Peyer's patch (tissue), 4 donors: ENCODE results near the gene GLUD2. TPM values are rescaled to one million over a fixed set of nuclear protein-coding genes. Genes with fewer than 3 reads are reported as not detected.
"Not testable (repeated sequence)": the region's sequence is repeated elsewhere in the genome, so short reads cannot be mapped to it uniquely, and the experiment has no call there.

Experiments used
- DNase-seq, 3 donors: peaks; one replicate each; pipeline ENCODE4 v3.0.0-alpha.2; 2017 to 2019
- H3K27ac ChIP-seq, 4 donors: fragments of 200-600 bp; sonication (generic); one replicate each; pipeline ENCODE4 v1.5.1; 2016 to 2019
- H3K27me3 ChIP-seq, 2 donors: fragments of 200-600 bp; sonication (generic); one replicate each; pipeline ENCODE4 v1.5.1; 2019
- H3K36me3 ChIP-seq, 3 donors: fragments of 200-600 bp; sonication (generic); one replicate each; pipeline ENCODE4 v1.5.1; 2016 to 2019
- H3K4me1 ChIP-seq, 4 donors: fragments of 200-600 bp; sonication (generic); one replicate each; pipeline ENCODE4 v1.5.1; 2016 to 2019
- H3K4me3 ChIP-seq, 4 donors: fragments of 200-600 bp; sonication (generic); 1 replicate in 3 of 4; 2 replicates in 1 of 4; pipeline ENCODE4 v1.5.1; 2016 to 2019; ENCODE audit warnings: mild to moderate bottlenecking in 1 of 4
- H3K9me3 ChIP-seq, 4 donors: fragments of 200-600 bp; sonication (generic); one replicate each; pipeline ENCODE4 v1.5.1; 2016 to 2019; ENCODE audit warnings: mild to moderate bottlenecking in 1 of 4
- CTCF ChIP-seq, 6 experiments: fragments of 450-650 bp in 4 of 6; fragments of 200-600 bp in 2 of 6; sonication (generic) in 1 of 6; IDR thresholded peaks; one replicate each; pipeline ENCODE4 v1.5.1; 2017 to 2019; ENCODE audit warnings: antibody characterized with exemption in 6 of 6, mild to moderate bottlenecking in 3 of 6, moderate library complexity in 1 of 6
- POLR2A ChIP-seq, 2 donors: fragments of 450-650 bp; IDR thresholded peaks; one replicate each; pipeline ENCODE4 v1.5.1; 2017; ENCODE audit warnings: antibody characterized with exemption in 2 of 2, mild to moderate bottlenecking in 2 of 2, moderate library complexity in 2 of 2
- total RNA-seq, 4 donors: library from RNA; depleted of rRNA; stranded (reverse); fragments of >200 nt; gene quantifications; one replicate each; pipeline ENCODE4 v1.1.0, GENCODE V29; 2016

The GLUD2 gene
- total RNA-seq, result 1 to 10 TPM in 3 of 4 donors, not detected in 1; 1.9 to 4.0 (median 2.9) TPM

DNA sequence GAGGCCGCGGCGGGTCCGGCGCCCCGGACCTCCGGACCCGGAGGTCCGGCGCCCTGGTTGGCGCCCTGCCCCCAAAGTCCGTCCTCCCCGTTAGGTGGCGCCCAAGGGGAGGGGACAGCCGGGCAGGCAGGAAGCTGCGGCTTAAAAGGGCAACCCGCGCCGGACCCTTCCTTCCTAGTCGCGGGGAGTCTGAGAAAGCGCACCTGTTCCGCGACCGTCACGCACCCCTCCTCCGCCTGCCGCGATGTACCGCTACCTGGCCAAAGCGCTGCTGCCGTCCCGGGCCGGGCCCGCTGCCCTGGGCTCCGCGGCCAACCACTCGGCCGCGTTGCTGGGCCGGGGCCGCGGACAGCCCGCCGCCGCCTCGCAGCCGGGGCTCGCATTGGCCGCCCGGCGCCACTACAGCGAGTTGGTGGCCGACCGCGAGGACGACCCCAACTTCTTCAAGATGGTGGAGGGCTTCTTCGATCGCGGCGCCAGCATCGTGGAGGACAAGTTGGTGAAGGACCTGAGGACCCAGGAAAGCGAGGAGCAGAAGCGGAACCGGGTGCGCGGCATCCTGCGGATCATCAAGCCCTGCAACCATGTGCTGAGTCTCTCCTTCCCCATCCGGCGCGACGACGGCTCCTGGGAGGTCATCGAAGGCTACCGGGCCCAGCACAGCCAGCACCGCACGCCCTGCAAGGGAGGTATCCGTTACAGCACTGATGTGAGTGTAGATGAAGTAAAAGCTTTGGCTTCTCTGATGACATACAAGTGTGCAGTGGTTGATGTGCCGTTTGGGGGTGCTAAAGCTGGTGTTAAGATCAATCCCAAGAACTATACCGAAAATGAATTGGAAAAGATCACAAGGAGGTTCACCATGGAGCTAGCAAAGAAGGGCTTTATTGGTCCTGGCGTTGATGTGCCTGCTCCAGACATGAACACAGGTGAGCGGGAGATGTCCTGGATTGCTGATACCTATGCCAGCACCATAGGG, at the start of gene GLUD2:
Gene GLUD2 (plus strand): TSS at position 170 of the 979 bp plus-strand sequence. CDS start 75 bp downstream, at position 245.
- not testable (repeated sequence) for H3K27ac ChIP-seq, H3K27me3 ChIP-seq, H3K4me1 ChIP-seq, H3K9me3 ChIP-seq, DNase-seq, H3K36me3 ChIP-seq
- H3K4me3 ChIP-seq, result peak within 1 kb of the TSS in 2 of 4 donors; percentile 22 to 38

- Histone ChIP-seq H3K36me3 (no peaks in the 10 kb centered on the region), H3K27ac (no peak overlapping the region), H3K27me3 (no peaks in the 10 kb centered on the region), H3K9me3 (no peaks in the 10 kb centered on the region), H3K4me3 (no peak overlapping the region), H3K4me1 (no peaks in the 10 kb centered on the region)
- no peak for DNase-seq
- TF ChIP-seq CTCF (IDR thresholded peaks at IDR 0.05) (no peak), POLR2A (IDR thresholded peaks at IDR 0.05) (no peak)
These were observed 48.0 kb upstream of the GLUD2 start for GRCh38 chrX:120999413-120999812.

GRCh38 chrX:121000589-121000988, 46.8 kb upstream of the GLUD2 start:
- H3K4me3 ChIP-seq, result no peak overlapping the region
- no peak overlapping the region for H3K27ac ChIP-seq
- no peaks in the 10 kb centered on the region for H3K27me3 ChIP-seq
- no peak for DNase-seq
- no peaks in the 10 kb centered on the region for H3K36me3 ChIP-seq
- no peak for TF ChIP-seq POLR2A (IDR thresholded peaks at IDR 0.05)
- TF ChIP-seq CTCF (IDR thresholded peaks at IDR 0.05), result no peak
- H3K4me1 ChIP-seq, result no peaks in the 10 kb centered on the region
- H3K9me3 ChIP-seq, result no peaks in the 10 kb centered on the region

DNA sequence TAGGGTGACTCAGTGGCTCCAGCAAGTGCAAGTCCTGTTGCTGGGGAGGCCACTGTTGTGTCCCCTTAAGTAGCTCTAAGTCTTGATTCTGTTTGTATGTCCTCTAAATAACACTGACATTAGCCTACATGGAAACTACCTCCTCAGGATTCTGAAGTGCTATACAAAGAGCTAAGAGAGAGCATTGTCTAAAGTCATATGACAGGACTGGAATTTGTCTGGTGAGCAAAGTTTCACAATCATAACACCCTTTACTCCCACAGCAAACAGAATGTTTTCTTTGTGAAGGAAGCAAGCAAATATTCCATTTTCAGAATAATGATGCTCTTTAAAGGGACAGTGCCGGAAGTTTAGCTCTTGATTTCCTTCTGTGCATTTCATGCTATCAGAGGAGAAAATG, 38.5 kb upstream of the GLUD2 start:
- H3K27me3 ChIP-seq, result no peaks in the 10 kb centered on the region
- H3K4me3 ChIP-seq, result no peak overlapping the region
- H3K27ac ChIP-seq, result no peak overlapping the region
- no peaks in the 10 kb centered on the region for H3K4me1 ChIP-seq
- no peaks in the 10 kb centered on the region for H3K9me3 ChIP-seq
- no peak for DNase-seq
- TF ChIP-seq POLR2A (IDR thresholded peaks at IDR 0.05) (no peak), CTCF (IDR thresholded peaks at IDR 0.05) (no peak)
- no peaks in the 10 kb centered on the region for H3K36me3 ChIP-seq

GRCh38 chrX:121009764-121010163, 37.6 kb upstream of the GLUD2 start:
- Histone ChIP-seq H3K27ac (no peak overlapping the region), H3K9me3 (no peaks in the 10 kb centered on the region), H3K27me3 (no peaks in the 10 kb centered on the region), H3K4me3 (no peak overlapping the region), H3K4me1 (no peaks in the 10 kb centered on the region), H3K36me3 (no peaks in the 10 kb centered on the region)
- no peak for DNase-seq
- no peak for TF ChIP-seq CTCF (IDR thresholded peaks at IDR 0.05)
- TF ChIP-seq POLR2A (IDR thresholded peaks at IDR 0.05), result no peak

DNA sequence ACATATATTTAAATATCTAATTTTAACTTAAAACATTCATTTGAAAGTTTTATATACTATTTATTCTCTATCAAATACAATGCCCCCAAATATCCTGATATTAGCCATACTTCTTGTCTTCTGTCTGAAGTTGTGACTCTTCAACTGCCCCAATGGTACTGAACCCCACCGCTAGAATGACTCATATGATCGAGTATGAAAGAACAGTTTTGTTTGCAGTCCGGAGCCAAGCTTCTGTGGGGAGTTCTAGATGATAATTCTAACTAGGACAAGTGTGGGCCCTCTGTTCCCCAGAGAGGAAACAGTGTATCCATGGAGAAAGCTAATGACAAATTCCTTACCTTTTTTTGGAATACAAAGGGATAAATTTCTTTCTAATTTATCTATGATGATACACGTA, 37.2 kb upstream of the GLUD2 start:
- Histone ChIP-seq H3K9me3 (no peaks in the 10 kb centered on the region), H3K4me1 (no peaks in the 10 kb centered on the region), H3K4me3 (no peak overlapping the region), H3K27me3 (no peaks in the 10 kb centered on the region), H3K36me3 (no peaks in the 10 kb centered on the region), H3K27ac (no peak overlapping the region)
- no peak for TF ChIP-seq POLR2A (IDR thresholded peaks at IDR 0.05)
- TF ChIP-seq CTCF (IDR thresholded peaks at IDR 0.05), result no peak
- DNase-seq, result no peak
